ENCODE measurements around the gene ACKR3.

The ACKR3 gene

GRCh38 chr2:236569573-236569973, at the start of gene ACKR3:
TSS of gene ACKR3 (plus strand) at chr2:236569825. CDS start at chr2:236580466, 10,641 bp downstream.
- no peak for DNase-seq

DNA sequence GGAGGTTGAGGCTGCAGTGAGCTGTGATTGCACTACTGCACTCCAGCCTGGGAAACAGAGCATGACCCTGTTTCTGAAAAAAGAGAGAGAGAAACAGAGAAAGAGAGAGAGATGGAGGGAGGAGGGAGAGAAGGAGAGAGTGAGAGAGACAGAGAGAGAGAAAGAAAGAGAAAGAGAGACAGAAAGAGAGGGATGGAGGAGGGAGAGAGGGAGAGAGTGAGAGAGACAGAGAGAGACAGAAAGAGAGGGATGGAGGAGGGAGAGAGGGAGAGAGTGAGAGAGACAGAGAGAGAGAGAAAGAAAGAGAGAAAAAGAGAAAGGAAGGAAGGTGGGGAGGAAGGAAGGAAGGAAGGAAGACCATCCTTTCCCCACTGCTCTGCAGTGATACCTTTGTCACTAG, 48.1 kb upstream of the ACKR3 start:
- no peak for DNase-seq

DNA sequence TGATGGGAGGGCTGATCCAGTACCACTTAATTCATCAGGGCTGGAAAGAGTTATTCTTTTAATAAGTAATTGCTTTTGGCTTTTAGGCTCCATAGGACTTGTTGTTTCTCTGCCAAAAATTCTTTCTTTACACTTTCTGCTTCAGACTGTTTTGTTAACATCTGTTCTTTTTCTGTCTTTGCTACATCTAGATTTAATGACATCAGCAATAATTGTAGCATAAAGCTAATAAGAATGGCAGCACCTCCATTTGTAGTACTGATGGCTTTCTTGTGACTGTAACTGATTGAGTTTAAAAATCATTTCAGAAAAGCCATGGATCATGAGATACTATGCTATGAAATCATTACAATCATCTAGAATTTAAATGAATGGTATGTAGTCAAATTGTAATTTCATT, 46.4 kb upstream of the ACKR3 start:
- no peak for DNase-seq

DNA sequence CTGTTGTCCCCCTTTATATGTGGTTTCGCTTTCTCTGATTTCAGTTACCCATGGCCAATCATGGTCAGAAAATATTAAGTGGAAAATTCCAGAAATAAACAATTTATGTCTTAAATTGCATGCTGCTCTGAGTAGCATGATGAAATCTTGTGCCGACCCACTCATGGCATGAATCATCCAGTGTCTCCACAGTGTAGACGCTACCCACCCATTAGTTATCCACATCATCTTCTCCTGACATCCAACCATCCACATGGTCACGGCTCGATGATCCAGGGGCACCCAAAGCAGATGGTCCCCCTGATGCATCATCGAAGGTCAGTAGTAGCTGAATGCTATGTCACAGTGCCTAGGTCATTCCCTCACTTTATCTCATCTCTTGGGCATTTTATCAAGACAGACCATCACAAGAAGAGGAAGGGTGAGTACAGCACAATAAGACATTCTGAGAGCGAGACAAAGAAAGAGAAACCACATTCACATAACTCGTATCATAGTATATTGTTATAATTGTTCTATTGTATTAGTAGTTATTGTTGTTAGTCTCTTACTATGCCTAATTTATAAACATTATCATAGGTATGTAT, 44.1 kb upstream of the ACKR3 start:
- DNase-seq, result no peak

DNA sequence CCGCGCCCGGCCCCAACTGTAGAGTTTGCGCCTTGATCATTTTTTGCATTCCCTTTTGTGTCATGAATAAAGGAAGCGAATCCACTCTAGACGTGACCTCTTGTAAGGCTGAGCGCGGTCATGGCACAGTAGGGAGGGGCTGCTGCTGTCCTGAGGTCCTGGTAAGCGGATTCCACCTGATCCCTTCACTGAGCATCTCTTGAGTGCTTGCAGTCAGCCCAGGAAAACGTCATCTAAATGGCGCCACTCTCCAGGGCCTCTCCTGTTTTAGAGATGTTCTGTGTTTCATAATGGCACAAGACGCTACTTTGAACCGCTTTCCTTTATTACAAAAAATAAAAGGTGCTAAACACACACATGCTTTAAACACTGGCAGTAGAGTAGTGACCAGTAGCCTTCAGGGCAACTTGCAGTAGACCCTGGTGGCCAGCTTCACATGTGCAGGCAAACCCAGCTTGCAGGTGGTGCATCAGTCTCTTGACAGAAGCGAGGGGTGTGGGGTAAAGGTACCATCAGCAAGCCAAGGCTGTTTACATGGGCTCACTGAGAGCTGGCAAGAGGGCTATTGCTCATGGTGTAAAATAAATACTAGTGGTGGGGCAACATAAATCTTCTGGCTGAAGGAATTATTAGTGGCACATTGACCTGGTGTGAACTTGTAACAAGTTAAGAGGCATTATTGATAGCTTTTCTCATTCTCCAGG, 43.0 kb upstream of the ACKR3 start:
- no peak for DNase-seq

DNA sequence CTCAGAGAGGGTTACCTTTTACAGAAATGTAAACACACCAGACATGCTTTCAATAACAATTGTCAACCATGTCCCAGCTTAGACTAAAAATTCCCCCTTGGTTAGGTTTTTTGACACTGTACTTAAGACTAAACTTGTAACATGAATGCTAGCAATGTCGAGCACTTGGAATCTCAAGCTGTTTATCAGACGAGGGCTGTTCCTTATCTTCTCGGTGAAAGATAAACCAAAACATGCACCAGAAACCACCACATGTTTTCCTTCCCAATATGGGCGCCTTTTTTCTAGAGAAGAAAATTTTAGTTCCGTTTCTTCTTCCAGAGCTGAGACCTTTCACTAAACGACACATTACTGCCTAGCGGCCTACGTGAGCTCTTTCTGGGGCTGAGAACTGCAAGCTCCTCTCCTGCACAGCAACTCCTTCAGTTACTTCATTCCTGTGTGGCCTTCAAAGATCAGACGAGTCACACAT, 42.4 kb upstream of the ACKR3 start:
- no peak for DNase-seq

GRCh38 chr2:236529606-236530005, 40.0 kb upstream of the ACKR3 start:
- no peak for DNase-seq

GRCh38 chr2:236530512-236530911, 39.1 kb upstream of the ACKR3 start:
- no peak for DNase-seq

GRCh38 chr2:236531195-236531594, 38.4 kb upstream of the ACKR3 start:
- DNase-seq, result no peak

DNA sequence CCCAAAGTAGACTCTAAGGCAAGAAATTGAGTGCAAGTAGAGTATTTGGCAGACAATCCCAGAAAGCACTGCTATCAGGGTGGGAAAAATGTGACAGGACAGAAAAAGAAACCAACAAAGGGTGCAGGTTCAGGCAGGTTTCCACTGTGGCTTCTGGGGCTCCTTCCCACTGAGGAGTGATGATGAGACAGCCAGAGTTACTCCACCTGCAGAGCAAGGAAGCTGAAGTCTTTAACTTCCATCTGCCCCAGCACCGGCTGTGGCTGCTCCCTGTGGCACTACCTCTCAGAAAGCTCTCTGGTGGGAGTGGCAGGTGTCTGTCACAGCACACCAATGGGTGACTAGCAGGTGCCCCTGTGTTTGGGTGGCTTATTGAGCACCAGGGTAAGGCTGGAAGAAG, 37.6 kb upstream of the ACKR3 start:
- no peak for DNase-seq

DNA sequence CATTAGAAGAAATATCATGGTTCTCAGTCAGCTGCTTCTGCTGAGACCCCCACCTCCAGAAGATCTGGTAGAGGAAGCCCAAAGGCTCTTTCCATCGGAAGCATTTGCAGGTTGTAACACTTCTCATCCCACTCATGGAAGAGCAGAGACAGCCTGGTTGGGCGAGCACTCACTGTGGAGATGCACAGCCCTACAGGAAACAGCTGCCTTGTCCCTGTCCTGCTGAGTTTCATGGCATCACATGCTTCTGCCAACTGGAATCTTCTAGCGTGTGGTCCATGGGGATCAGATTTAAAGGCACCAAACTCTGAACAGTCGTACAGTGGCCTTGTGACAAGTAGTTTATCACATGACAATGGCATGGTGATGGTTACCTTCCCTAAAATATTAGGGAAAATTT, 36.3 kb upstream of the ACKR3 start:
- no peak for DNase-seq

- DNase-seq, result no peak
These were observed 34.6 kb upstream of the ACKR3 start for GRCh38 chr2:236535024-236535423.

DNA sequence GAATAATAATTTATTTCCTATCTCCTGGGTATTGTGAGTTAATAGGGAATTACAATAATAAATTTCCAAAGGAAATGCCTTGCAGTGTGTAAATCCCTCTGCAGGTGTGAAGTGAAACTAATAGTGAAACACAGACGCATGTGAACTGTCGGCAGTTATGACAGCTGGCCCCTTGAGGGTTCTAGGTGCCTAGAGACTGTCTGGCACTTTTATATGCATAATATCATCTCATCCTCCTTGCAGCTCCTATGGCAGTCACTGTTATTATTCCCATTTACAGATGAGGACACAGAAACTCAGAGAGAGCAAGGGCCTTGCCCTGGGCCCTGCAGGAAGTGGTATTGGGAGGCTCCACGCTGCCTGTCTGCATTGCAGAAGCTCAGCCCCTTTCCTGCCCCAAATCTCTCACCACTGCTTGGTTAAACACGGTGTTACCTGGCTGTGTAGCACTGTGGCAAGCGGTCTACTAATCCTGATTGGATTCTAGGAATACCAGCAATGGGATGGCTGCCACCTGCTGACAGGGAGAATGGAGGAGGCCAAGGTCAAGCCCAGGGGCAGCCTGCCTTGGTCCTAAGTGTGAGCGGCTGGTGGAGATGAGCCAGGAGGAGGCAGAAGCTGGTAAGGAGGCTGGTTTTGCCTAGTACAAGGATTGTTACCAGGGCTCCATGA, 32.8 kb upstream of the ACKR3 start:
- DNase-seq, result no peak

DNA sequence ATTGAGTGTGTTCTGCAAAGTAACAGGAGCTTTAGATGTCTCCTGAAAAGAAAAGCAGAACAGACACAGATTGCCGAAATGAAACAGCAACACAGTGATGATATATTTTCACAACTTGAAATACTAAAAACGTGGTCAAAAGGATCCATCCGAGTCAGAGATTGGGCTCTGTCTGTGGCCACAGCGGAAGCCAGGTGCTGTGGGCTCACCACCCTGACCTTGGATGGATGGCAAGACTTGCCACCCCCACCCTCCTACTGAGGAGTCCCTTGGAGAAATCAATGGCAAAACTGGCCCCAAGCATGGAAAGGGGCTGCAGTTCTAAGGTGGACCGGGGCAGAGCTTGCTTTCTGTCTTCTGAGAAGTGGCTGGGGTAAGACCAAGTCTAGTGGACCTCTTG, 31.4 kb upstream of the ACKR3 start:
- no peak for DNase-seq

DNA sequence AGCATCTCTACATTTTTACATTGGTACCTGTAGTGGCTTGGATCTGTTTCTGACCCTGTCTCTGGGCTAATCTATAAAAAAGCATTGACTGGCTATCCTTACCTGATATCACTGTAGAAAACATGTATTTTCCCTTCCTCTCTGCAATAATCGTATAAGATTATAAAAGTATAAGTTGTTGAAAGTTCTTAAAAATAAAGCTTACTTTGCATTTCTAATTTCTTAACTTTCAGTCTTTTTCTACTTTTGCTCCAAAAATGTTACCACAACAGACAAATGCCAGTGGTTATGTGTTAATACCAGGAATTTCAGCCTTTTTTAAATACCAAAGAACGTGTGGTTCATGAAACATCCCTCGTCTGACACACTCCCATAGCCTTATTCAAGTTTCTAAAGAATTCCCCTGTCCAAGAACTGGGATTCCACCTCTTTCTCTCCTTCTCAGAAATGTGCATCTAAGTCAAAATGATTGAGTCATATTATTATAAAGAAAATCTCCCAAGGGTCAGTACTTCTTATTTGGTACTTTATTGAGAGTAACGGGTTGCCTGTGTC, 28.5 kb upstream of the ACKR3 start:
- no peak for DNase-seq

- DNase-seq, result no peak
These were observed 25.3 kb upstream of the ACKR3 start for GRCh38 chr2:236544362-236544761.

GRCh38 chr2:236545248-236545658, 24.4 kb upstream of the ACKR3 start:
- no peak for DNase-seq

DNA sequence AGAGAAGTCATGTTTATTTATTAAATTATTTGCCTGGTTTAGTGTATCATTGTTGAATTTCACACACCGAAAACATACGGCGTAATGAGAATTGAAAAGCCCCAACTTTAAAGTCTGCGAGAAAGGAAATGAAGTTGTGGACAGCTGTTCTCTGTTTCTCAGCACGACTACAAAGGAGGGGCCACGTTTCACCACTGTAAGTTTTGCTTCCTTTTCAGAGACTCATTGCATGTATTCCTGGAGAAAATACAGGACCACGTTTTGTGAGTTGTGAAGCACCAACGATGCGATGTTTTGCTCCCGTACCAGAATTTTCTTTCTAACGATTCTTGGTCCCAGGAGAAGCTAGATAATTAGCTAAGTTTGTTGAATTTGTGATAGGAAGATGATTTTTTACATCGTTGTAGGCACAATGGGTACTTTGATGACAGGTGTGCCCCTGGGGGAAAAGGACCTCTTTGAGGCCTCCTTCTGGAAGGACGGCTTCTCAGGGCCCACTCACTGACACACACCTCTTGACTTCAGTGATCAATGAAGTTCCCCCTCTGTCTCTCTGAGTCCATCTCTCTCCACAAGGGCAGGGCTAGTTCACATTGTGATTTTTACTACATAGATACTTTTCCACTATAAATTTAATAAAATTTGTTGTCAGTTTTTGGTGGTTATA, 23.7 kb upstream of the ACKR3 start:
- no peak for DNase-seq

GRCh38 chr2:236546561-236547002, 23.0 kb upstream of the ACKR3 start:
- no peak for DNase-seq

DNA sequence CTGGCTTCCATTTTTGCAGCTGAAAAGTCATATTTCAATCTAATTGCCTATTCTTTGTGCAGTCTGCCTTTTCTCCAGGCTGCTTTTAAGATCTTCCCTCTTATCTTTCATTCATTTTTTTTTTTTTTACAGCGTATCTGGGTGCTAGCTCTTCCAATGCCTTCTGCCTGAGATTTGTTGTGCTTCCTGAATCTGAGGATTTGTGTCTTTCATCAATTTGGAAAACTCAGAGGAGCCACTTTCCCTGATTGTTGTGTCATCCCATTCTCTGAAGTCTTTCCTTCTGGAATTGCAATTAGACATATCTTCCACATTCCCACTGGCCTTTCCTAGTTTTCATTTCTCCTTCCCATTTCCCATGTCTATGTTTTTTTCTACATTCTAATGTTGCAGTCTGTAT, 21.9 kb upstream of the ACKR3 start:
- DNase-seq, result no peak

- no peak for DNase-seq
These were observed 21.3 kb upstream of the ACKR3 start for GRCh38 chr2:236548179-236548921.

GRCh38 chr2:236549165-236549564, 20.5 kb upstream of the ACKR3 start:
- no peak for DNase-seq

- DNase-seq, result no peak
These were observed 19.3 kb upstream of the ACKR3 start for GRCh38 chr2:236550290-236550689.

Measured in NCI-H1048 (cell line).